ENCODE measurements around the gene OSM. TPM values are rescaled to one million over a fixed set of nuclear protein-coding genes. Genes with fewer than 3 reads are reported as not detected.

The OSM gene
- not detected for total RNA-seq (ENCODE audit: unreplicated experiment)
- long read RNA-seq = 0 reads

DNA sequence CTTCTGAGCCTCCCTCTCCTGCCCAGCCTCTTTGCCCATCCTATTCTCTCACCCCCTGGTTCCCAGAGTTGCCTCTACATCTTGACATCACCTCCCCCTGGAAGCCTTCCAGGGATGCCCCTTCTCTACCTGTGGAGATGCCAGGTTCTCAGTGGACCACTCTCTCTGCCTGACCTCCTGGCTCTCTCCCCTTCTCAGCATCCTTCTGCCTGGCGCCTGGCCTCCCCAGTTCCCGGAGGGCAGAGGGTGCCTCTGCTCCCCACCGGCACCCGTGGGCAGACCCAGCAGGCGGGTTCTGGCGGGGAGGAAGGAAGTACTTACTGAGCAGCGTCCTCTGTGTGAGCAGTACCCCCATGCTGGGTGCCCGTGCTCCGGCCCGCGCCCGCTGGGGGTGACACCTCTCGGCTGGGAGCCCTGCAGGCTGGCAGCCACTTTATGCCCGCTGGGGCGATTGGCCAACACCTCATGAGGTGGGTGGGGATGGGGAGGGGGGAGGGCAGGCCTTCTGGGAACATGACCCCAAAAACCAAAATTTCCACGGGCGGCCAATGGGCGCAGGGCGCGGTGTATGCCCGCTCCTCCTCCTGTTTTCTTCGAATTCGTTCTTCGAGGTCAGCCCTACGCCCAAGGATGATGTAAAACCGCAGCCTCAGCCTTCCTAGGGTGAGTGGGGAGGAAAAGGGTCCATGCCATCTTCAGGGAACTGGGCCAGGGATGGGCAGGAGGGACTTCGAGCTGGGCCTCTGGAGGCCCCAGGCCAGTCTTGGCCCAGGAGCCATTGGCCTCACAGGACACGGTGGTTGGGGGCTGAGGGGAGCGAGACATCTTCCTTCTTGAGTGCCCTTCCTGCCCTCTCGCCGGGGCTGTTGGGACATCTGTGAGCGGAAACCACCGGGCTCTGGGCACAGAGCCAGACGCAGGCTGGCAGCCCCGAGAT, at the start of gene OSM:
OSM (minus strand) TSS at position 407 of the 937 bp plus-strand sequence; CDS start at position 355, 52 bp downstream.
- Mint-ChIP-seq H3K27me3 (ENCODE audit: unreplicated experiment) (peaks cover 6% of the 10 kb centered on the region), H3K4me3 (ENCODE audit: unreplicated experiment) (no peak within 1 kb of the TSS), H3K36me3 (ENCODE audit: unreplicated experiment) (no peaks in the 10 kb centered on the region), H3K4me1 (ENCODE audit: low read depth, unreplicated experiment) (peaks cover 2% of the 10 kb centered on the region), H3K27ac (ENCODE audit: unreplicated experiment) (no peak within 1 kb of the TSS), H3K9me3 (ENCODE audit: unreplicated experiment) (peaks cover 2% of the 10 kb centered on the region)
- TF ChIP-seq, protein P1, sequence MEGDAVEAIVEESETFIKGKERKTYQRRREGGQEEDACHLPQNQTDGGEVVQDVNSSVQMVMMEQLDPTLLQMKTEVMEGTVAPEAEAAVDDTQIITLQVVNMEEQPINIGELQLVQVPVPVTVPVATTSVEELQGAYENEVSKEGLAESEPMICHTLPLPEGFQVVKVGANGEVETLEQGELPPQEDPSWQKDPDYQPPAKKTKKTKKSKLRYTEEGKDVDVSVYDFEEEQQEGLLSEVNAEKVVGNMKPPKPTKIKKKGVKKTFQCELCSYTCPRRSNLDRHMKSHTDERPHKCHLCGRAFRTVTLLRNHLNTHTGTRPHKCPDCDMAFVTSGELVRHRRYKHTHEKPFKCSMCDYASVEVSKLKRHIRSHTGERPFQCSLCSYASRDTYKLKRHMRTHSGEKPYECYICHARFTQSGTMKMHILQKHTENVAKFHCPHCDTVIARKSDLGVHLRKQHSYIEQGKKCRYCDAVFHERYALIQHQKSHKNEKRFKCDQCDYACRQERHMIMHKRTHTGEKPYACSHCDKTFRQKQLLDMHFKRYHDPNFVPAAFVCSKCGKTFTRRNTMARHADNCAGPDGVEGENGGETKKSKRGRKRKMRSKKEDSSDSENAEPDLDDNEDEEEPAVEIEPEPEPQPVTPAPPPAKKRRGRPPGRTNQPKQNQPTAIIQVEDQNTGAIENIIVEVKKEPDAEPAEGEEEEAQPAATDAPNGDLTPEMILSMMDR (IDR thresholded peaks at IDR 0.05; ENCODE audit: partially characterized antibody, unreplicated experiment) = no peak
- DNase-seq = no peak

DNA sequence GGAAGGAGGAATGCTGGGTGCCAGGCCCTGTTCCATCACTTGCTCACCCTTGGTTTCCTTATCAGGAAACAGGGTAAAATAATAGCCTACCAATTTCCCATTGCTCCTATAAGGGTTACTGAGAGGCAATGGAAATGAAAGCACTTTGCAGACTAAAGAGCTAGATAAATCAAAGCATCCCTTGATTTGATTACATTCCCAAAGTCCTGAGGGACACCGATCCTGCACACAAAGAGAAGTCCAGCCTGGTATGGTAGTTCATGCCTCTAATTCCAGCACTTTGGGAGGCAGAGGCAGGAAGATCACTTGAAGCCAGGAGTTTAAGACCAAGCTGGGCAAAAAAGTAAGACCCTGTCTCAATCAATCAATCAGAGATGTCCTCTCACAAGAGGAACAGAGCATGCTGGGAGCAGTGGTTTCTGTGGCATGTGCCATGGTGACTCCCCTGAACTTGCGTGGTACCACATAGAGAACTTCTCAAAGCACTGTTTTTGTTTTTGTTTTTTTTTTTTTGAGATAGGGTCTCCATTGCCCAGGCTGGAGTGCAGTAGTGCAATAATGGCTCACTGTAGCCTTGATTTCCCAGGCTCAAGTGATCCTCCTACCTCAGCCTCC, 49.4 kb upstream of the OSM start:
- Mint-ChIP-seq H3K9me3 (ENCODE audit: unreplicated experiment) (peaks cover 3% of the 10 kb centered on the region), H3K4me1 (ENCODE audit: low read depth, unreplicated experiment) (no peaks in the 10 kb centered on the region), H3K36me3 (ENCODE audit: unreplicated experiment) (no peaks in the 10 kb centered on the region), H3K4me3 (ENCODE audit: unreplicated experiment) (no peak overlapping the region), H3K27me3 (ENCODE audit: unreplicated experiment) (no peaks in the 10 kb centered on the region), H3K27ac (ENCODE audit: unreplicated experiment) (no peak overlapping the region)
- TF ChIP-seq, protein P1 (IDR thresholded peaks at IDR 0.05; ENCODE audit: partially characterized antibody, unreplicated experiment) = no peak
- DNase-seq = no peak

DNA sequence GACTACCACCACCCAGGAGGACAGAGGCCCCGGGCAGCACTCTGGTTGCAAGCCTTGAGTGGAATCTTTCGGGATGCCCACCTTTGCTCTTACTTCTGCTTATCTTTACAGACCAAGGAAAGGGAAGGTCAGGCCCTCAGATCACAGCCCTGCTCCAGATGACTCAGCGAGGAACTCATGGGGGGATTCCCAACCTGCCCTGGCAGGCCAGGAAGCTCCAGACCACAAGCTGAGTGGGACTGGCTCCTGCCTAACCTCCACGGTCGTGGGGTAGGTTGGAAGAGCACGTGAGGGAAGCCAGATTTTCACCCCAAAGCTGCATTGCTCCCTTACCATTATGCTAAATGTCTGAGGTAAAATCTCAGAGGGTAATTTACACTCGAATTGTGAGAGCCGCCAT, 48.3 kb upstream of the OSM start:
- H3K9me3 Mint-ChIP-seq (ENCODE audit: unreplicated experiment) = peaks cover 3% of the 10 kb centered on the region
- TF ChIP-seq, protein P1 (IDR thresholded peaks at IDR 0.05; ENCODE audit: partially characterized antibody, unreplicated experiment) = no peak
- no peaks in the 10 kb centered on the region for H3K27me3 Mint-ChIP-seq (ENCODE audit: unreplicated experiment)
- no peaks in the 10 kb centered on the region for H3K36me3 Mint-ChIP-seq (ENCODE audit: unreplicated experiment)
- no peak for DNase-seq
- no peak overlapping the region for H3K4me3 Mint-ChIP-seq (ENCODE audit: unreplicated experiment)
- no peak overlapping the region for H3K27ac Mint-ChIP-seq (ENCODE audit: unreplicated experiment)
- H3K4me1 Mint-ChIP-seq (ENCODE audit: low read depth, unreplicated experiment) = peaks cover 4% of the 10 kb centered on the region

DNA sequence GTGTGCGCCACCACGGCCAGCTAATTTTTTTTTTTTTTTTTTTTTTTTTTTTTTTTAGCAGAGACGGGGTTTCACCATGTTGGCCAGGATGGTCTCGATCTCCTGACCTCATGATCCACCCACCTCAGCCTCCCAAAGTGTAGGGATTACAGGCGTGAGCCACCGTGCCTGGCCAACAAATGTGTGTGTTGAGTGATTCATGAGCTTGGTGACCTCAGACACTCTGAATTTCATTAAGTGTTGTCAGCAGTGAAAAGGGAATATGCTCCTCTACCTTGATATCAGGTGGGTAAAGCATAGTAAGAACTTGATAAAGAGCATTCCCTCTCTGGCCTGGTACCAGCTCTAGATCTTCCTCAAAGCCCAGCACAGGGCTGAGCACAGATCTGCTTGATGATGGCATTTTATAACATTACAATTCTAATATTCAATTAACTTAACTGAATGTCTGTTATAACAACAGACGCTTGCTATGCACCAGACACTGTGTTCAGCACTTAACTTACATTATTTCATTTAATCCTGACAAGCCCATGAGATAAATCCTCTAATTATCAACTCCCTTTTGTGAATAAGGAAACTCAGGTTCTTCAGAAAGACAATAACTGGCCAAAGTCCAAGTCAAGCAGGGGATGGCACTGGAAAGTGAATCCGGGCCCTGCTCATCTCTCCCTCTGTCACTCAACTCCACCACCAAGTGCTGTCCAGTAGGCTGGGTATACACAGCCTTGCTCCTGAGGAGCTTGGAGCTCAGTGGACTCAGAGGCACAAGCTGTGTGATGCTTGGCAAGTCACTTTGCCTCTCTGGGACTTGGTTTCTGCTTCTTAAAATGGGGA, 47.1 kb upstream of the OSM start:
- TF ChIP-seq, protein P1 (IDR thresholded peaks at IDR 0.05; ENCODE audit: partially characterized antibody, unreplicated experiment) = no peak
- Mint-ChIP-seq H3K4me1 (ENCODE audit: low read depth, unreplicated experiment) (peaks cover 4% of the 10 kb centered on the region), H3K9me3 (ENCODE audit: unreplicated experiment) (peaks cover 3% of the 10 kb centered on the region), H3K27me3 (ENCODE audit: unreplicated experiment) (no peaks in the 10 kb centered on the region), H3K36me3 (ENCODE audit: unreplicated experiment) (no peaks in the 10 kb centered on the region), H3K4me3 (ENCODE audit: unreplicated experiment) (no peak overlapping the region), H3K27ac (ENCODE audit: unreplicated experiment) (no peak overlapping the region)
- DNase-seq = no peak
